Measurements from ENCODE around the gene SPRED1.

Gene SPRED1

DNA sequence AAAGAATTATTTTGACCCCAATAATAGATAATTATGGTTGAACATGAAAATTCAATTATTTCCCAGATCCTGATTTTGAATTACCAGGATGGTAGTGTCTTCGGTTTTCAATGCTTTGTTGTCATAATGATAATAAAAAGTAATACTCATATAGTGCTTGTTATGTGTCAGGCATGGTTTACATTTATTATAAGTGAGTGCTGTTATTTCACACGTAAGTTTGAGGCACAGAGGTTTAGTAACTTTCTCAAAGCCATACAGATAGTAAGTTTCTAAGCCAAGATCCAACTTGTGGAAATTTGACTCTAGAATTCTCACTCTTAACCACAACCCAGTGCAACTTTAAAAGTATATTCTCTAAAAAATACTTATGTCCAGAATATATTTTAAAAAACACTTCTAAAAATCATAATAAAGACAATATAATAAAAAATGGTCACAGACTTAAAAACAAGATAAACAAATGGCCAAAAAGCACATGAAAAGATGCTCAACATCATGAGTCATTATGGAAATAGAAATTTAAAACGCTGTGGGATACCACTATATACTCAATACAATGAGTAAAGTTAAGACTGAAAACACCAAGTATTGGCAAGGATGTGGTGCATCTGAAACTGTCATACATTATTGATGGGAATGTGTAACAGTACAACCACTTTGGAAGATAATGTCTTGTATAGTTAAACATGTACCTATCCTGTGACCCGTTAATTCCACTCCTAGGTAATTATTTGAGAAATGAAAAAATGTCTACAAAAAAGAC is 45.2 kb downstream of the SPRED1 start:
- no peaks in the 10 kb centered on the region for H4K20me1 ChIP-seq (ENCODE audit: control insufficient read depth, insufficient read depth, low read depth, low read length)
- no peaks in the 10 kb centered on the region for H3F3A ChIP-seq (ENCODE audit: control insufficient read depth, insufficient read depth)
- H3K27ac ChIP-seq (ENCODE audit: low read depth, low read length), result no peak overlapping the region
- H3K36me3 ChIP-seq (ENCODE audit: control insufficient read depth, low read length), result no peaks in the 10 kb centered on the region
- H3K9me2 ChIP-seq (replicated peaks; ENCODE audit: control insufficient read depth, low read length), result no peaks in the 10 kb centered on the region
- H3K9me3 ChIP-seq (ENCODE audit: control insufficient read depth, insufficient read depth, low read length), result no peaks in the 10 kb centered on the region
- no peak overlapping the region for H3K4me3 ChIP-seq (ENCODE audit: low read length)
- no peak for TF ChIP-seq EZH2phosphoT487 (IDR thresholded peaks at IDR 0.05; ENCODE audit: borderline replicate concordance, low read length)
- TF ChIP-seq, protein P1, sequence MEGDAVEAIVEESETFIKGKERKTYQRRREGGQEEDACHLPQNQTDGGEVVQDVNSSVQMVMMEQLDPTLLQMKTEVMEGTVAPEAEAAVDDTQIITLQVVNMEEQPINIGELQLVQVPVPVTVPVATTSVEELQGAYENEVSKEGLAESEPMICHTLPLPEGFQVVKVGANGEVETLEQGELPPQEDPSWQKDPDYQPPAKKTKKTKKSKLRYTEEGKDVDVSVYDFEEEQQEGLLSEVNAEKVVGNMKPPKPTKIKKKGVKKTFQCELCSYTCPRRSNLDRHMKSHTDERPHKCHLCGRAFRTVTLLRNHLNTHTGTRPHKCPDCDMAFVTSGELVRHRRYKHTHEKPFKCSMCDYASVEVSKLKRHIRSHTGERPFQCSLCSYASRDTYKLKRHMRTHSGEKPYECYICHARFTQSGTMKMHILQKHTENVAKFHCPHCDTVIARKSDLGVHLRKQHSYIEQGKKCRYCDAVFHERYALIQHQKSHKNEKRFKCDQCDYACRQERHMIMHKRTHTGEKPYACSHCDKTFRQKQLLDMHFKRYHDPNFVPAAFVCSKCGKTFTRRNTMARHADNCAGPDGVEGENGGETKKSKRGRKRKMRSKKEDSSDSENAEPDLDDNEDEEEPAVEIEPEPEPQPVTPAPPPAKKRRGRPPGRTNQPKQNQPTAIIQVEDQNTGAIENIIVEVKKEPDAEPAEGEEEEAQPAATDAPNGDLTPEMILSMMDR (IDR thresholded peaks at IDR 0.05; ENCODE audit: low read depth, low read length, poor library complexity, severe bottlenecking), result no peak
- no peaks in the 10 kb centered on the region for H3K27me3 ChIP-seq (ENCODE audit: control insufficient read depth, low read length)
- no peaks in the 10 kb centered on the region for H3K79me2 ChIP-seq (ENCODE audit: control insufficient read depth, low read length)
- H3K4me2 ChIP-seq (ENCODE audit: low read length), result no peak overlapping the region
- no peaks in the 10 kb centered on the region for H3K4me1 ChIP-seq (ENCODE audit: control insufficient read depth, low read length)

DNA sequence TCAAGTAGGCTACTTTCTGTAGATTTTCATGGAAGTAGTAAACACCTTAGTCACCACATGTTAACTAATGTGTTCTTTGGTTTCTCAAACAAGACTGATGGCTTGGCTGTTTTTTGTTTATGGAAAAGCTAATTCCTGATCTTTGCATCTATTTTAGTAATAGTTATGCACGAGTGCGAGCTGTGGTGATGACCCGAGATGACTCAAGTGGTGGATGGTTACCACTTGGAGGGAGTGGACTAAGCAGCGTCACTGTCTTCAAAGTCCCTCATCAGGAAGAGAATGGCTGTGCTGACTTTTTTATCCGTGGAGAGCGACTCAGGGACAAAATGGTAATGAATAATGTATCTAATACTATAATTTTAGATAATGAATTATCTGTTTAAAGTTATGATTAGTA is 46.6 kb downstream of the SPRED1 start:
- no peaks in the 10 kb centered on the region for H3K9me3 ChIP-seq (ENCODE audit: control insufficient read depth, insufficient read depth, low read length)

DNA sequence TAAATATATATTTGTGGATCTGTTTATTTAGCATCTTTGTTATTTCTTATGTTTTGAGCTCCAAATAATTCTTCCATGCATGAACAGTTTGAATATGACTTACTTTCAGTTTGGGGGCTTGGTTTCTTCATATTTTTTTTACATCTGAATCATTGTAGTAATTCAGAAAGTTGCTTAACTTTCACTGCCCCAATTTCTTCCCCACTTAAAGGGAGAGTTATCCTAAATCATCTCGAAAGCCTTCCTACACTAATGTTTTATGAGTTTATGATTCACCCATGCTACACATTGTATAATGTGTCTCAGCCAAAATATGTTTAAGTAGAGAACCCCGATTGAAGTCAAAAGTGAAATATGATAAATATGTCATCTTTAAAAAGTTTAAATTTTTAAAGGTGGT is 47.8 kb downstream of the SPRED1 start:
- Histone ChIP-seq H3K27ac (ENCODE audit: low read depth, low read length) (no peak overlapping the region), H3K4me3 (ENCODE audit: low read length) (no peak overlapping the region), H4K20me1 (ENCODE audit: control insufficient read depth, insufficient read depth, low read depth, low read length) (no peaks in the 10 kb centered on the region), H3F3A (ENCODE audit: control insufficient read depth, insufficient read depth) (no peaks in the 10 kb centered on the region), H3K4me2 (ENCODE audit: low read length) (no peak overlapping the region), H3K79me2 (ENCODE audit: control insufficient read depth, low read length) (no peaks in the 10 kb centered on the region), H3K36me3 (ENCODE audit: control insufficient read depth, low read length) (no peaks in the 10 kb centered on the region), H3K9me3 (ENCODE audit: control insufficient read depth, insufficient read depth, low read length) (no peaks in the 10 kb centered on the region), H3K9me2 (replicated peaks; ENCODE audit: control insufficient read depth, low read length) (no peaks in the 10 kb centered on the region), H3K27me3 (ENCODE audit: control insufficient read depth, low read length) (no peaks in the 10 kb centered on the region), H3K4me1 (ENCODE audit: control insufficient read depth, low read length) (no peaks in the 10 kb centered on the region)
- no peak for TF ChIP-seq EZH2phosphoT487 (IDR thresholded peaks at IDR 0.05; ENCODE audit: borderline replicate concordance, low read length)
- TF ChIP-seq, protein P1 (IDR thresholded peaks at IDR 0.05; ENCODE audit: low read depth, low read length, poor library complexity, severe bottlenecking), result no peak

More for the DNA sequence above, 46.6 kb downstream of the SPRED1 start:
- Histone ChIP-seq H4K20me1 (ENCODE audit: control insufficient read depth, insufficient read depth, low read depth, low read length) (no peaks in the 10 kb centered on the region), H3K27ac (ENCODE audit: low read depth, low read length) (no peak overlapping the region), H3K4me2 (ENCODE audit: low read length) (no peak overlapping the region), H3K79me2 (ENCODE audit: control insufficient read depth, low read length) (no peaks in the 10 kb centered on the region), H3F3A (ENCODE audit: control insufficient read depth, insufficient read depth) (no peaks in the 10 kb centered on the region), H3K4me1 (ENCODE audit: control insufficient read depth, low read length) (no peaks in the 10 kb centered on the region), H3K36me3 (ENCODE audit: control insufficient read depth, low read length) (no peaks in the 10 kb centered on the region), H3K27me3 (ENCODE audit: control insufficient read depth, low read length) (no peaks in the 10 kb centered on the region), H3K9me2 (replicated peaks; ENCODE audit: control insufficient read depth, low read length) (no peaks in the 10 kb centered on the region), H3K4me3 (ENCODE audit: low read length) (no peak overlapping the region)
- TF ChIP-seq, protein P1 (IDR thresholded peaks at IDR 0.05; ENCODE audit: low read depth, low read length, poor library complexity, severe bottlenecking), result no peak
- TF ChIP-seq EZH2phosphoT487 (IDR thresholded peaks at IDR 0.05; ENCODE audit: borderline replicate concordance, low read length), result no peak
